Stimulated activated CD8-positive, alpha-beta memory T cell treated with anti-CD3 and anti-CD28 coated beads, Interleukin-7, amount 100 ng/mL, for 24 hours (primary cell): Measurements from ENCODE around the gene TRPM1.

ENCODE experiments used
- DNase-seq: peaks from one replicate; pipeline ENCODE4 v3.0.0-alpha.2; 2020; ENCODE audit warnings: low read depth

Gene TRPM1

GRCh38 chr15:31049111-31049510 lies 52.4 kb downstream of the TRPM1 start:
- no peak for DNase-seq

GRCh38 chr15:31047437-31047836 lies 54.1 kb downstream of the TRPM1 start:
- no peak for DNase-seq

- no peak for DNase-seq
These were observed 54.7 kb downstream of the TRPM1 start for GRCh38 chr15:31046759-31047359.

GRCh38 chr15:31045606-31046005 lies 55.9 kb downstream of the TRPM1 start:
- DNase-seq, result no peak

DNA sequence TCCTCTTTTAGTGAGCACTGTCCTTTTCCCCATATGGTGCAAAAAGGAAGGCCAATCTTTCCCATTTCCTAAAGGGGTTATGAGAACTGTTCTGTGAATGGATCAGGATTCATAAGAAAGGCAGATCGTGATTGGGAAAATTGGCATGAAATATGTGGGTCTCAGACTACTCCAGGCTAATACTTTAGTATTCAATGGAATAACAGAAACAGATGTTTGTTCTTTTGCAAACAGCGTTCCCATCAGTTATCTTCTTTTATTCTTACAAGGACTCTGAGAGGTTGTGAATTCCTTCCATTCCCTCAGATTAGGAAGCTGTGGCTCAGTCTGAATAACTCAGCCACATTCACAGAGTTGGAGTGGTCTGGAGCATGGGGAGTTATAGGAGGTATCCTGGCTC lies 58.8 kb downstream of the TRPM1 start:
- DNase-seq, result no peak

- DNase-seq, result no peak
These were observed 59.9 kb downstream of the TRPM1 start for GRCh38 chr15:31041610-31042009.

- DNase-seq, result no peak
These were observed 60.9 kb downstream of the TRPM1 start for GRCh38 chr15:31040611-31041010.

DNA sequence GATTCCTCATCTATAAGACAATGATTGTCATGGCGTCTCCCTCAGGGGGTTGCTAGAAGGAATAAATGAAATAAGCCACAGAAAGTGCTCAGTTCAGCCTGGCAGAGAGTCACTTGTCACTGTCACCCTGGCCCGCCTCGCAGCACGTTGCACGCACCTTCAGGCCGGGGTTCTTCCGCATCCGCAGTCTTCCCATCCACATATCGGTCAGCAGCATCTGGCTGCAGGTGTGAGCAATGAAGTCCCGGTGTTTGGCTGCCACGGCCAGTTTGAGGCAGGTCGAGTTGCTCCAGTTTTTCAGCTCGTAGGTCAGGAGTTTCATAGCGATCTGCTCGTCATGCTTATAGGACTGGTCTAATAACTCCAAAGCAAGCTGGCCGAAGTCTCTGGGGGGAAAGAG lies 61.6 kb downstream of the TRPM1 start:
- no peak for DNase-seq

GRCh38 chr15:31037731-31038477 lies 63.6 kb downstream of the TRPM1 start:
- no peak for DNase-seq

DNA sequence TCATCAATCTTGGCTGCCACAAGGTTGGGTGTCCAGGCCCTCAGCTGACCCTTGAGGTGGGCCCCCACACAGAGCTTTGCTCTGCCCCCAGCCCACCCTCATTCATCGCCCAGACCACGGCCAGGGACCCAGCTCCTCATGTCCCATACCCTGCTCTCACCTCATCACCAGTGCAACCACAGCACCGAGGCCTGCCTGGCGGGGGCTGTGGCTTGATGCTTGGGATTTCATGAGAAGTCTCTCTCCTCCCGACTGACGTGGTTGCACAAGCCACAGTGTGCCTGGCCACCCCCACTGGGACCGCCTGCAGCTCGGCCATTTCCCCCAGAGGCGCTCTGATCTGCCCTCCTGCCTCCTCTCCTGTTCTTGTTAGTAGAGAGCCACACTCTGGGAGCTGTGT lies 64.7 kb downstream of the TRPM1 start:
- no peak for DNase-seq

GRCh38 chr15:31035610-31036009 lies 65.9 kb downstream of the TRPM1 start:
- DNase-seq, result no peak

GRCh38 chr15:31034152-31034551 lies 67.4 kb downstream of the TRPM1 start:
- no peak for DNase-seq

DNA sequence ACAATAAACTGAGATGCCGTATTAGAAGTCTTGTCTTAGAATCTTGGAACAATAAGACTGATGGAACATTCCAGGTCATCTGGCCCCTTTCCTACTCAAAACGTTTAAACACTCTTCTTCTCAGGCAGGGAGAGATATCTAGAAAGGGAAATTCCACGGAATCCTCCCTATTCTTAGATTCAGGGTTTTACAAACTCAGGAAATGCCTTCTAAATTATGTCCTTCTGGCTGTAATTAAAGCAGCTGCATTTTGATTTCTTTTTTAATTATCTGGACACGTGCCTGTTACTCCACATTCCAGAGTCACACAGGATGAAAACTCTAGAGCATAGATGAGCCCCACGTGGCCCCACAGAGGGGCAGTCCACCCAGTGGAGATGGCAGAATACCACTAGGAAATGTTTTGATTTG lies 68.6 kb downstream of the TRPM1 start:
- no peak for DNase-seq

GRCh38 chr15:31031471-31032067 lies 70.0 kb downstream of the TRPM1 start:
- DNase-seq, result no peak

DNA sequence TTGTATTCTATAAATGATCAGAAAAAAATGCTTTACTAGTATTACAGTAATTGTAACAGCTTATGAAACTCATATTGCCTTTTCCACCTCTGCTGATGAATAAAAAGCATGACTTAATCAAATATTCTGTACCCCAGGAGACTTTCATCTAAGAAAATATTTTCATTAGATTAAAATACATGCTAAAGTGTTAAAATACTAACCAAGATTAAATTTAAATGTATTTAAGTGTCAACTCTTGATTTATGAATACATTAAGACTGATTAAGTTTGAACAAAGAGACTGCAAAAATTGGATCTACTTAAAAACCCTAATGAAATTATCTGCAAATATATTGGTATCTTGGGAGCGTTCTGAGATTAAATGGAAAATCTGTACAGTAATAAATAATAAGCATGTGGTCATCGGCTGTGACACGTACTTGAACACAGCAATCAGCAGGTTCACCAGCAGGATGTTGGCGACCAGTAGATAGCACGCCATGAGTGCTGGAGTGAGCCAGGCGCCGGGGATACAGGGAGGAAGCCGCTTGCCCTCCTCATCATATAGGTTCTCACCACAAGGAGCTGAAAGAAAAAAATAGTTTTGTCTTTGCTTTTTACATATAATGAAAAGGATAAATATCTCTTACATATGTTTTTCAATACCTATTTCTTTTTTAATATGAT lies 73.5 kb downstream of the TRPM1 start:
- DNase-seq, result no peak

- no peak for DNase-seq
These were observed 75.5 kb downstream of the TRPM1 start for GRCh38 chr15:31025996-31026395.

DNA sequence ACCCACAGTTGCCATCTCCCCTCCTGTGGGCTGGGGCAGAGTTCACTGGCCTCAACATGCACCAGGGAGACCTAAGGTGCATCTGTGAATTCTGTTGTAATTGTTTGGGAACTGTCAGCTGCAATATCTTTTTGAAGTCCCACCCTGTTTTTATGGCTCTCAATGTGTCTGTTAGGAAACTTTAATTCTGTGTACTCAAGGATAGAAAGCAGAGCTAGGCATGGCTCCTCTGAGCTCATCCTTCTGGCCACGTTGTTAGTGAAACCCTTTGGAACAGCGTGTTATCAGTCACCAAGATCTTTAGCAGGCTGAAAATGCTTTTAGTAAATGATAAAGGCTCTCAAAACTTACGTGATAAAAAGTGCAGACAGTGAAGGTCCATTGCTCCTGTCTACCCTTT lies 76.5 kb downstream of the TRPM1 start:
- no peak for DNase-seq

DNA sequence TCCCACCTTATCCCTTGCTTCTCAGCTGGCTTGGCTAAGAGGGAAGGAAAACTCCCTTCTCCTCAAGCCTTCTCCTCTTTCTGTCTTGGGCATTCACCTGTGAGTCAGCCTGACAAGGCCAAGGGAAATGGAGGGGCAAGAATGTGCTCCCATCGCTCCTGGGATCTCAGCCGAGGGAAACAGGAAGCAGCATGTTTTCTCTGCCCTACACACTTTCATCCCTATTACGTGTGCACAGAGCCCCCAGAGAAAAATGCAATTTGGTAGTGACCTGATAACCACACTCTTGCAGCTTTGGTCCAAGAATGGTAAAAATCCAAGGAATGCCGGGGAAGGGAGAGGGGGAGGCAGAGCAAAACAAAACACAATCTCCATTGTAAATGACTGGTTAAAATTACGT lies 77.2 kb downstream of the TRPM1 start:
- DNase-seq, result no peak

DNA sequence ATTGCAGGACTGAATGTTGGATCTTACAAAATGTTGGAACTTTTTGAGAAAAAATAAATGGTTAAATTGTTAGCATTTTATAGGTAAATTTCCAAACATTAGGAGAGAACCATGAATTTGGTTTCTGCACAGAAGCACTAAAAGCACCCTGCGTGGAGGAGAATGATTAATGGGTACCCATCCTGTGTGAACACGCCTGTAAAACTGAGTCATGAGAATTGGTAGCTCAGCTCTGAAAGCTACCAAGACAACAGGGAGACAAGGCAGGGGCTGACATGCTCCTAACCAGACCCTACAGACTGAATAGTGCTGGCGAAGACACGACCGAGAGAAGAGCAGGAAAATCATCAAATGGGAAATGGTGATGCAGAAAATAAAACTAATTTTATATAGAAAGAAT lies 77.7 kb downstream of the TRPM1 start:
- no peak for DNase-seq

DNA sequence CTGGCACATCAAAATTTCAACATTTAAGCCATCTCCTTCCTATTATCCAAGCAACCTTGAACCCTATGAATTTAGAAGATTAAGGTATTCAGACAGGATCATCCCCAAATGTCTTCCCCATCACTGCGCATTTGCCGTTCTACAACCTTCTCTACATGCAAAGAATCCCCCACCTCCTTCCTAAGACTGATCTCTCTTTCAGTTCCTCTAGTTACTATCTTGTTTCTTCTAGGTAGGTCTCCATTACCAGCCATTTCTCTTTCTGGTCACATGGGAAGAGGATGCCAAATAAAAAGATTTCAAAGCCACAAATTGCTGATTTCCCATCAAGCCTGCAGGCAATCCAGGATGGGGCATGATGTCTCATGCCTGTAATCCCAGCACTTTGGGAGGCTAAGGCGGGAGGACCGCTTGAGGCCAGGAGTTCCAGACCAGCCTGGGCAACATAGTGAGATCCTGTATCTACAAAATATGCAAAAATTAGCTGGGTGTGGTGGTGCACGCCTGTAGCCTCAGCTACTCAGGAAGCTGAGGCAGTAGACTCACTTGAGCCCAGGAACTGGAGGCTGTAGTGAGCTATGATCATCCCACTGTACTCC lies 80.4 kb downstream of the TRPM1 start:
- DNase-seq, result no peak

GRCh38 chr15:31020542-31020941 lies 81.0 kb downstream of the TRPM1 start:
- no peak for DNase-seq

- no peak for DNase-seq
These were observed 81.5 kb downstream of the TRPM1 start for GRCh38 chr15:31019986-31020385.

- DNase-seq, result no peak
These were observed 84.2 kb downstream of the TRPM1 start for GRCh38 chr15:31017311-31017710.
